SU-DHL-6 (cell line): ENCODE data around the gene AMN.

ENCODE experiments used
- H2AFZ ChIP-seq: fragments of 200-600 bp; sonication (generic); 2 replicates; pipeline ENCODE4 v1.6.1; 2014; ENCODE audit warnings: low read depth, mild to moderate bottlenecking, moderate library complexity, mixed read lengths, antibody characterized with exemption, low read length; ENCODE audit not compliant: severe bottlenecking
- H3F3A ChIP-seq: fragments of 200-600 bp; shearing (Covaris generic); 2 replicates; pipeline ENCODE4 v1.6.0; 2016; ENCODE audit warnings: antibody characterized with exemption, mild to moderate bottlenecking; ENCODE audit not compliant: insufficient read depth
- H3K27ac ChIP-seq: fragments of 200-600 bp; sonication (generic); 2 replicates; pipeline ENCODE4 v1.5.1; 2016; ENCODE audit warnings: low read depth, mild to moderate bottlenecking, low read length, moderate library complexity, mixed read lengths
- H3K27me3 ChIP-seq: fragments of 200-600 bp; sonication (generic), shearing (Covaris generic); 2 replicates; pipeline ENCODE4 v1.6.0; 2014; ENCODE audit warnings: mild to moderate bottlenecking, low read length
- H3K36me3 ChIP-seq: fragments of 200-600 bp; sonication (generic); 2 replicates; pipeline ENCODE4 v1.6.1; 2014; ENCODE audit warnings: mild to moderate bottlenecking, low read length, mixed read lengths
- H3K4me2 ChIP-seq: fragments of 300-600, 200-600 bp; shearing (Covaris generic), sonication (generic); 2 replicates; pipeline ENCODE4 v1.6.0; 2014; ENCODE audit warnings: low read length, low read depth, mild to moderate bottlenecking; ENCODE audit not compliant: poor library complexity, severe bottlenecking
- H3K4me3 ChIP-seq: fragments of 200-600 bp; sonication (generic); 2 replicates; pipeline ENCODE4 v1.5.1; 2014; ENCODE audit warnings: antibody characterized with exemption, low read length, mild to moderate bottlenecking, mixed read lengths; ENCODE audit not compliant: insufficient read depth, poor library complexity, severe bottlenecking
- H3K79me2 ChIP-seq: fragments of 200-600 bp; sonication (generic); 2 replicates; pipeline ENCODE4 v1.6.1; 2014; ENCODE audit warnings: mild to moderate bottlenecking, low read length, moderate library complexity; ENCODE audit not compliant: insufficient read depth
- H3K9ac ChIP-seq: fragments of 200-600 bp; sonication (generic); 2 replicates; pipeline ENCODE4 v1.7.0; 2014; ENCODE audit warnings: mild to moderate bottlenecking, low read length
- H3K9me2 ChIP-seq: fragments of 200-600 bp; sonication (generic); replicated peaks from 2 replicates; pipeline ENCODE4 v1.6.1; 2014; ENCODE audit warnings: low read length; ENCODE audit not compliant: insufficient read depth
- H3K9me3 ChIP-seq: fragments of 200-600 bp; sonication (generic); 2 replicates; pipeline ENCODE4 v1.6.1; 2014; ENCODE audit warnings: low read length, mixed read lengths; ENCODE audit not compliant: insufficient read depth
- H4K20me1 ChIP-seq: fragments of 200-600 bp; sonication (generic); 2 replicates; pipeline ENCODE4 v1.6.1; 2014; ENCODE audit warnings: low read depth, mild to moderate bottlenecking, antibody characterized with exemption, low read length, moderate library complexity, mixed read lengths
- CTCF ChIP-seq: fragments of 200-600 bp; sonication (generic); IDR thresholded peaks from one replicate; pipeline ENCODE4 v1.5.1; 2017; ENCODE audit warnings: antibody characterized with exemption, mild to moderate bottlenecking, low read length, moderate library complexity; ENCODE audit not compliant: insufficient read depth, poor library complexity, severe bottlenecking
- EZH2phosphoT487 ChIP-seq: fragments of 200-600 bp; sonication (generic), shearing (Covaris generic); conservative IDR thresholded peaks from 2 replicates; pipeline ENCODE4 v1.6.1; 2018; ENCODE audit warnings: mild to moderate bottlenecking, antibody characterized with exemption, low read length, moderate library complexity, mixed read lengths

The AMN gene

GRCh38 chr14:102943454-102943853, 21.0 kb downstream of the AMN start:
- Histone ChIP-seq H3K4me3 (no peak overlapping the region), H3K27ac (no peak overlapping the region), H3K4me2 (no peak overlapping the region), H3K9me3 (no peaks in the 10 kb centered on the region), H3K9me2 (no peaks in the 10 kb centered on the region), H2AFZ (no peak overlapping the region), H3K79me2 (no peaks in the 10 kb centered on the region), H3K27me3 (no peaks in the 10 kb centered on the region), H3K9ac (no peak overlapping the region), H3K36me3 (no peaks in the 10 kb centered on the region), H4K20me1 (no peaks in the 10 kb centered on the region), H3F3A (peaks cover 7% of the 10 kb centered on the region)
- TF ChIP-seq EZH2phosphoT487 (no peak), CTCF (no peak)

DNA sequence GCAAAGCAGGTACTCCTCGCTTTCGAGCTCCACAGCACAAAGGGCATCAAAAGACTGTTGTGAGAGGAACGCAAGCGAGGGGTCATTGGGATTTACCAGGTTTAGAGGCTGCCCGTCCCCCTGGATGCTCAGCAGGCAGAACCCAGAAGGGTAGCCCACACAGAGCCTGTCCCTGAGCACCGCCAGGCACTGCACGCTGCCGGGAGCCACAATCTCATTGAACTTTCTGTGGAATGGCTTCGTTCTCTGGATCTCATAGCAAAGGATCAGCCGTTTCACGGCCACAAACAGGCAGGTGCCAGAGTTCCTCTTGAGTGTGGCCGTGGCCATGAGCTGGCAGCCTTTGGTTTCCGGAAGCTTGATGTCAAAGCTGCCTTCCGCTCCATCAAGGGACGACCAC, 21.5 kb downstream of the AMN start:
- no peaks in the 10 kb centered on the region for H3K36me3 ChIP-seq
- H3K9me3 ChIP-seq: no peaks in the 10 kb centered on the region
- no peak overlapping the region for H2AFZ ChIP-seq
- no peaks in the 10 kb centered on the region for H3K9me2 ChIP-seq
- H3K4me3 ChIP-seq: no peak overlapping the region
- TF ChIP-seq EZH2phosphoT487 (no peak), CTCF (no peak)
- no peak overlapping the region for H3K9ac ChIP-seq
- H3K79me2 ChIP-seq: no peaks in the 10 kb centered on the region
- H4K20me1 ChIP-seq: no peaks in the 10 kb centered on the region
- H3K4me2 ChIP-seq: no peak overlapping the region
- H3F3A ChIP-seq: peaks cover 7% of the 10 kb centered on the region
- no peak overlapping the region for H3K27ac ChIP-seq
- H3K27me3 ChIP-seq: no peaks in the 10 kb centered on the region

- no peak overlapping the region for H3K9ac ChIP-seq
- no peaks in the 10 kb centered on the region for H3K36me3 ChIP-seq
- no peak overlapping the region for H3K27ac ChIP-seq
Measured at GRCh38 chr14:102944448-102945330, 22.2 kb downstream of the AMN start.

More at GRCh38 chr14:102944448-102945330, 22.2 kb downstream of the AMN start:
- Histone ChIP-seq H3K79me2 (no peaks in the 10 kb centered on the region), H3K9me3 (no peaks in the 10 kb centered on the region), H3K4me3 (no peak overlapping the region), H3K4me2 (no peak overlapping the region), H2AFZ (no peak overlapping the region), H3K9me2 (no peaks in the 10 kb centered on the region), H3F3A (peaks cover 11% of the 10 kb centered on the region), H4K20me1 (no peaks in the 10 kb centered on the region), H3K27me3 (no peaks in the 10 kb centered on the region)
- TF ChIP-seq CTCF (no peak), EZH2phosphoT487 (no peak)
